HG03565 (cell line): ENCODE results near the gene MXD4.
"Not testable (repeated sequence)": the region's sequence is repeated elsewhere in the genome, so short reads cannot be mapped to it uniquely, and the experiment has no call there.

ENCODE experiments used
- ATAC-seq: cut with Tn5 transposase; IDR thresholded peaks from one replicate; pipeline ENCODE4 v1.9.1; 2021; ENCODE audit warnings: mild to moderate bottlenecking, moderate library complexity; ENCODE audit not compliant: unreplicated experiment

MXD4 gene

GRCh38 chr4:2241003-2241402, 20.9 kb downstream of the MXD4 start:
- ATAC-seq: no peak

- ATAC-seq: no peak
These were observed 24.8 kb downstream of the MXD4 start for GRCh38 chr4:2236944-2237666.

GRCh38 chr4:2231082-2231481, 30.8 kb downstream of the MXD4 start:
- ATAC-seq: no peak

GRCh38 chr4:2226261-2226660, 35.6 kb downstream of the MXD4 start:
- ATAC-seq: no peak

GRCh38 chr4:2222838-2223237, 39.1 kb downstream of the MXD4 start:
- ATAC-seq: no peak

GRCh38 chr4:2221378-2221777, 40.5 kb downstream of the MXD4 start:
- not testable (repeated sequence) for ATAC-seq

- ATAC-seq: no peak
These were observed 41.8 kb downstream of the MXD4 start for GRCh38 chr4:2220016-2220630.

GRCh38 chr4:2219233-2219760, 42.6 kb downstream of the MXD4 start:
- no peak for ATAC-seq

- ATAC-seq: no peak
These were observed 43.5 kb downstream of the MXD4 start for GRCh38 chr4:2218436-2218835.

GRCh38 chr4:2217726-2218125, 44.2 kb downstream of the MXD4 start:
- ATAC-seq: no peak

GRCh38 chr4:2212831-2213230, 49.1 kb downstream of the MXD4 start:
- no peak for ATAC-seq

- not testable (repeated sequence) for ATAC-seq
These were observed 59.1 kb downstream of the MXD4 start for GRCh38 chr4:2202789-2203188.
